NB4 (cell line): ENCODE measurements around the gene SMARCA4.

Experiments used
- CTCF ChIP-seq: IDR thresholded peaks from one replicate; pipeline ENCODE4 v1.5.1; 2012; ENCODE audit warnings: low read depth, low read length
- POLR2A ChIP-seq: IDR thresholded peaks from 2 replicates; pipeline ENCODE4 v1.6.1; 2011; ENCODE audit warnings: mild to moderate bottlenecking; ENCODE audit not compliant: insufficient read length; ENCODE audit errors: extremely low read depth
- TF ChIP-seq, protein P1 (sequence below): IDR thresholded peaks from 2 replicates; pipeline ENCODE4 v1.6.1; 2011; ENCODE audit warnings: low read depth, low read length

GRCh38 chr19:11098861-11099260 lies 138.0 kb downstream of the SMARCA4 start:
- no peak for TF ChIP-seq POLR2A
- no peak for TF ChIP-seq CTCF
- TF ChIP-seq, protein P1, sequence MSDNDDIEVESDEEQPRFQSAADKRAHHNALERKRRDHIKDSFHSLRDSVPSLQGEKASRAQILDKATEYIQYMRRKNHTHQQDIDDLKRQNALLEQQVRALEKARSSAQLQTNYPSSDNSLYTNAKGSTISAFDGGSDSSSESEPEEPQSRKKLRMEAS = no peak
